OCI-LY1 (cell line): ENCODE measurements around the gene XPO4.

Source experiments
- CTCF ChIP-seq: fragments of 200-600 bp; sonication (generic), shearing (Covaris generic); IDR thresholded peaks from 2 replicates; pipeline ENCODE4 v1.5.1; 2017; ENCODE audit warnings: mild to moderate bottlenecking, antibody characterized with exemption, low read length, moderate library complexity, mixed read lengths
- EZH2 ChIP-seq: fragments of 200-600 bp; sonication (generic), shearing (Covaris generic); IDR thresholded peaks from 2 replicates; pipeline ENCODE4 v1.8.0; 2017; ENCODE audit warnings: borderline replicate concordance, mixed run types, mild to moderate bottlenecking, antibody characterized with exemption, low read length, moderate library complexity, mixed read lengths

GRCh38 chr13:20911037-20911436, 8.5 kb upstream of the XPO4 start:
- TF ChIP-seq CTCF (no peak), EZH2 (no peak)
